Middle frontal gyrus (tissue), 1 donor: ENCODE measurements around the gene LDHD.
A peak's percentile ranks its signal among the peaks of the same experiment; 100 is the strongest.

Experiments
- DNase-seq: peaks from one replicate; pipeline ENCODE4 v3.0.0-alpha.2; 2015; ENCODE audit warnings: low spot score; ENCODE audit errors: extremely low spot score

Gene LDHD

GRCh38 chr16:75081179-75081859, 35.3 kb downstream of the LDHD start:
- DNase-seq: no peak

- DNase-seq: no peak
Observed at GRCh38 chr16:75080205-75081029, 36.2 kb downstream of the LDHD start.

GRCh38 chr16:75079346-75079926, 37.1 kb downstream of the LDHD start:
- no peak for DNase-seq

GRCh38 chr16:75078886-75079285, 37.7 kb downstream of the LDHD start:
- DNase-seq: no peak

- DNase-seq: no peak
Observed at GRCh38 chr16:75075688-75076268, 40.8 kb downstream of the LDHD start.

GRCh38 chr16:75074920-75075687, 41.5 kb downstream of the LDHD start:
- DNase-seq: no peak

GRCh38 chr16:75074304-75074793, 42.2 kb downstream of the LDHD start:
- no peak for DNase-seq

- DNase-seq: no peak
Observed at GRCh38 chr16:75073545-75074303, 42.9 kb downstream of the LDHD start.

- DNase-seq: no peak
Observed at GRCh38 chr16:75072239-75072947, 44.2 kb downstream of the LDHD start.

GRCh38 chr16:75071621-75072020, 45.0 kb downstream of the LDHD start:
- DNase-seq: no peak

- peak; percentile 30 for DNase-seq
Observed at GRCh38 chr16:75070012-75070841, 46.4 kb downstream of the LDHD start.

GRCh38 chr16:75068085-75069031, 48.2 kb downstream of the LDHD start:
- DNase-seq: no peak

- DNase-seq: no peak
Observed at GRCh38 chr16:75066861-75067447, 49.6 kb downstream of the LDHD start.

GRCh38 chr16:75065521-75066149, 50.9 kb downstream of the LDHD start:
- DNase-seq: no peak

- no peak for DNase-seq
Observed at GRCh38 chr16:75065149-75065505, 51.5 kb downstream of the LDHD start.

- no peak for DNase-seq
Observed at GRCh38 chr16:75064403-75065148, 52.0 kb downstream of the LDHD start.
